Type B pancreatic cell (in vitro differentiated cells): Measurements from ENCODE around the gene CCR2. TPM values are rescaled to one million over a fixed set of nuclear protein-coding genes. Genes with fewer than 3 reads are reported as not detected.
"Not testable (repeated sequence)": the region's sequence is repeated elsewhere in the genome, so short reads cannot be mapped to it uniquely, and the experiment has no call there.

Source experiments
- DNase-seq: peaks from one replicate; pipeline ENCODE4 v3.0.0; 2021; ENCODE audit warnings: mixed read lengths; ENCODE audit not compliant: unreplicated experiment; ENCODE audit errors: extremely low spot score
- H3K27ac Mint-ChIP-seq: 2 replicates; pipeline ENCODE4 v1.8.0; 2021; ENCODE audit warnings: mild to moderate bottlenecking, mixed read lengths
- H3K27me3 Mint-ChIP-seq: 2 replicates; pipeline ENCODE4 v1.8.0; 2021; ENCODE audit warnings: mixed read lengths
- H3K36me3 Mint-ChIP-seq: 2 replicates; pipeline ENCODE4 v1.8.0; 2021; ENCODE audit warnings: mixed read lengths
- H3K4me1 Mint-ChIP-seq: one replicate; pipeline ENCODE4 v1.8.0; 2021; ENCODE audit warnings: mixed read lengths; ENCODE audit not compliant: unreplicated experiment
- H3K4me3 Mint-ChIP-seq: 2 replicates; pipeline ENCODE4 v1.8.0; 2021; ENCODE audit warnings: mild to moderate bottlenecking, mixed read lengths
- H3K9me3 Mint-ChIP-seq: 2 replicates; pipeline ENCODE4 v1.8.0; 2021; ENCODE audit warnings: mixed read lengths
- total RNA-seq: library from RNA; stranded (reverse); gene quantifications from 2 replicates; pipeline ENCODE4 v1.2.1, GENCODE V29; 2021; ENCODE audit warnings: low replicate concordance
- TF ChIP-seq, protein P1 (sequence below): fragments of 200-600 bp; sonication (generic); conservative IDR thresholded peaks from 2 replicates; pipeline ENCODE4 v1.5.0; 2021; ENCODE audit warnings: antibody characterized with exemption, mild to moderate bottlenecking

The CCR2 gene
- total RNA-seq, 1 donor from 2014 or later = not detected

GRCh38 chr3:46399557-46399956, 45.6 kb downstream of the CCR2 start:
- Mint-ChIP-seq H3K27me3 (peaks cover 15% of the 10 kb centered on the region), H3K36me3 (no peaks in the 10 kb centered on the region), H3K4me1 (no peaks in the 10 kb centered on the region), H3K4me3 (no peak overlapping the region), H3K27ac (no peak overlapping the region), H3K9me3 (no peaks in the 10 kb centered on the region)
- no peak for DNase-seq
- TF ChIP-seq, protein P1, sequence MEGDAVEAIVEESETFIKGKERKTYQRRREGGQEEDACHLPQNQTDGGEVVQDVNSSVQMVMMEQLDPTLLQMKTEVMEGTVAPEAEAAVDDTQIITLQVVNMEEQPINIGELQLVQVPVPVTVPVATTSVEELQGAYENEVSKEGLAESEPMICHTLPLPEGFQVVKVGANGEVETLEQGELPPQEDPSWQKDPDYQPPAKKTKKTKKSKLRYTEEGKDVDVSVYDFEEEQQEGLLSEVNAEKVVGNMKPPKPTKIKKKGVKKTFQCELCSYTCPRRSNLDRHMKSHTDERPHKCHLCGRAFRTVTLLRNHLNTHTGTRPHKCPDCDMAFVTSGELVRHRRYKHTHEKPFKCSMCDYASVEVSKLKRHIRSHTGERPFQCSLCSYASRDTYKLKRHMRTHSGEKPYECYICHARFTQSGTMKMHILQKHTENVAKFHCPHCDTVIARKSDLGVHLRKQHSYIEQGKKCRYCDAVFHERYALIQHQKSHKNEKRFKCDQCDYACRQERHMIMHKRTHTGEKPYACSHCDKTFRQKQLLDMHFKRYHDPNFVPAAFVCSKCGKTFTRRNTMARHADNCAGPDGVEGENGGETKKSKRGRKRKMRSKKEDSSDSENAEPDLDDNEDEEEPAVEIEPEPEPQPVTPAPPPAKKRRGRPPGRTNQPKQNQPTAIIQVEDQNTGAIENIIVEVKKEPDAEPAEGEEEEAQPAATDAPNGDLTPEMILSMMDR = no peak

GRCh38 chr3:46400000-46400734, 46.3 kb downstream of the CCR2 start:
- Mint-ChIP-seq H3K36me3 (no peaks in the 10 kb centered on the region), H3K27me3 (peaks cover 10% of the 10 kb centered on the region), H3K27ac (no peak overlapping the region), H3K4me3 (no peak overlapping the region), H3K9me3 (no peaks in the 10 kb centered on the region), H3K4me1 (no peaks in the 10 kb centered on the region)
- DNase-seq = no peak
- TF ChIP-seq, protein P1 = no peak

GRCh38 chr3:46400846-46401245, 46.9 kb downstream of the CCR2 start:
- Mint-ChIP-seq H3K9me3 (no peaks in the 10 kb centered on the region), H3K4me1 (peaks cover 6% of the 10 kb centered on the region), H3K27me3 (peaks cover 9% of the 10 kb centered on the region), H3K27ac (no peak overlapping the region), H3K4me3 (no peak overlapping the region), H3K36me3 (no peaks in the 10 kb centered on the region)
- TF ChIP-seq, protein P1 = no peak
- no peak for DNase-seq

GRCh38 chr3:46401579-46401978, 47.7 kb downstream of the CCR2 start:
- H3K9me3 Mint-ChIP-seq = no peaks in the 10 kb centered on the region
- H3K36me3 Mint-ChIP-seq = no peaks in the 10 kb centered on the region
- peaks cover 10% of the 10 kb centered on the region for H3K27me3 Mint-ChIP-seq
- H3K27ac Mint-ChIP-seq = no peak overlapping the region
- no peak overlapping the region for H3K4me3 Mint-ChIP-seq
- TF ChIP-seq, protein P1 = no peak
- peaks cover 6% of the 10 kb centered on the region for H3K4me1 Mint-ChIP-seq
- no peak for DNase-seq

DNA sequence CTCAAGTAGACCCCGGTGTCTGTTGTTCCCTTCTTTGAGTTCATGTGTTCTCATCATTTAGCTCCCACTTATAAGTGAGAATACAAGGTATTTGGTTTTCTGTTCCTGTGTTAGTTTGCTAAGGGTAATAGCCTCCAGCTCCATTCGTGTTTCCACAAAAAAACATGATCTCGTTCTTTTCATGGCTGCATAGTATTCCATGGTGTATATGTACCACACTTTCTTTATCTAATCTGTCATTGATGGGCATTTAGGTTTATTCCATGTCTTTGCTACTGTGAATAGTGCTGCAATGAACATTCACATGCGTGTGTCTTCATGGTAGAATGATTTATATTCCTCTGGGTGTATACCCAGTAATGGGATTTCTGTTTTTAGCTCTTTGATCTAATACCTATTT, 49.0 kb downstream of the CCR2 start:
- peaks cover 10% of the 10 kb centered on the region for H3K27me3 Mint-ChIP-seq
- not testable (repeated sequence) for DNase-seq, H3K9me3 Mint-ChIP-seq, H3K36me3 Mint-ChIP-seq, H3K4me1 Mint-ChIP-seq, H3K4me3 Mint-ChIP-seq, H3K27ac Mint-ChIP-seq

DNA sequence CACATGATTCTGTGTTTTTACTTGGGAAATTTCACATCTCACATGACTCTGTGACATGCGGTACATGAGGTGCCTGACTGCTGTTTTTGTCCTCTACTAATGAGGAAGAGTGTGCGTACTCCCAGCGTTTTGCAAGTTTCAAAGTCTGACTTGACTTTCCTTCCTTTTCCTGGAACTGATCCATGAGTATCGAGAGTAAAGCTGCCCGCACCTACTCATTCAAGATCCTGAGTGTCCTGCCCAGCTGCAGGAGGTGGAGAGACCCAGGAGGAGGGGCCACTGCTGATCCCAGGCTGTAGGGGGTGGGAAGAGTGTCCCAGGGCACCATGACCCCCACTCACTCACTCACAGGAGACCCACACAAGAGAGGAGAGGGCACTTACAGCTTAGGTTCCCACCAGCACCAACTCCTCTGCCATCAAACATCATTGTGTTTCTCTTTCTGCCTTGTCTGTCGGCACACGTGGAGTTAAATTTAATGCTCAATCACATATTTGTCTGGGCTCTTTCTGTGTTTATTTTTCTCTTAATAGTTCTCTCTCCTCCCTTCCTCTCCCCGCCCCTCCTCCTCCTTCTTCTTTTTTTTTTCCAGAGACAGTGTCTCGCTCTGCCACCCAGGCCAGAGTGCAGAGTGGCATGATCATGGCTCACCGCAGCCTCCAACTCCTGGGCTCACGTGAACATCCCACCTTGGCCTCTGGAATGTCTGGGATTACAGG, 51.5 kb downstream of the CCR2 start:
- H3K4me3 Mint-ChIP-seq = no peak overlapping the region
- no peaks in the 10 kb centered on the region for H3K36me3 Mint-ChIP-seq
- TF ChIP-seq, protein P1 = no peak
- no peak for DNase-seq
- peaks cover 6% of the 10 kb centered on the region for H3K4me1 Mint-ChIP-seq
- peaks cover 10% of the 10 kb centered on the region for H3K27me3 Mint-ChIP-seq
- no peak overlapping the region for H3K27ac Mint-ChIP-seq
- H3K9me3 Mint-ChIP-seq = no peaks in the 10 kb centered on the region
